ENCODE measurements around the gene ASB1. TPM values are rescaled to one million over a fixed set of nuclear protein-coding genes. Genes with fewer than 3 reads are reported as not detected.
A peak's percentile ranks its signal among the peaks of the same experiment; 100 is the strongest.

The ASB1 gene
- total and polyA plus RNA-seq, 9 of the 15 experiments (the other 6 are each of a cell fraction or from before 2014, with no cell fraction given) = 6.3 to 37.7 (median 23.9) TPM

- Histone ChIP-seq H3K27me3 (ENCODE audit: control insufficient read depth in 2 of 2, insufficient read depth in 2 of 2, low read length in 2 of 2) (no peaks in the 10 kb centered on the region), H3K9me1 (ENCODE audit: control insufficient read depth, insufficient read depth, low read length) (no peaks in the 10 kb centered on the region), H3K27ac (ENCODE audit: extremely low read depth, low read depth, low read length) (peak overlapping the region; percentile 96), H3K9me3 (replicated peaks; ENCODE audit: control insufficient read depth, insufficient read depth, low read depth, low read length) (no peaks in the 10 kb centered on the region), H3K4me3 (peak overlapping the region; percentile 73), H3K4me2 (ENCODE audit: insufficient read depth, low read length) (peak overlapping the region; percentile 96), H2AFZ (ENCODE audit: low read depth, low read length) (peak overlapping the region; percentile 87), H3K36me3 (ENCODE audit: control insufficient read depth, insufficient read depth, low read length) (peaks cover 21% of the 10 kb centered on the region), H3K9ac (ENCODE audit: insufficient read depth in 1 of 2, low read depth in 2 of 2, low read length in 2 of 2) (peak overlapping the region; percentile 91 to 98), H3K4me1 (replicated peaks in 1 of 2; ENCODE audit: control insufficient read depth in 2 of 2, insufficient read depth in 2 of 2, low read length in 2 of 2) (peaks cover 50 to 68% of the 10 kb centered on the region in 2 experiments), H4K20me1 (replicated peaks; ENCODE audit: control insufficient read depth, insufficient read depth, low read length) (no peaks in the 10 kb centered on the region), H3K79me2 (ENCODE audit: control insufficient read depth, insufficient read depth, low read length) (peaks cover 49% of the 10 kb centered on the region)
- peak; percentile 50 for ATAC-seq
- BruUV-seq (replicated peaks) = TSS peak; percentile 88
- DNase-seq (ENCODE audit: extremely low read depth in 1 of 4, low spot score in 3 of 4) = peak; percentile 42 to 80 (median 60)
- intact Hi-C loops (cut with micrococcal nuclease) = no loop called here
- in situ Hi-C loops (cut with MboI) = no loop called here
- ChIA-PET POLR2A (no interaction called here), CTCF (ENCODE audit: low intra/inter-chr PET ratio) (no interaction called here)
- WGBS (ENCODE audit: insufficient coverage, low coverage, missing lambda C conversion rate) = 0% methylated on average over 16 of the region's 24 CpGs
- peak; percentile 91 for FAIRE-seq
- TF ChIP-seq TAF7 (tag; IDR thresholded peaks at IDR 0.05) (no peak), FOXK2 (conservative IDR thresholded peaks at IDR 0.05 in 1 of 2, IDR thresholded peaks at IDR 0.05 in 1 of 2; ENCODE audit: low read depth in 2 of 2) (no peak), RBBP5 (IDR thresholded peaks at IDR 0.05; ENCODE audit: borderline replicate concordance, insufficient read depth, low read length, poor library complexity, severe bottlenecking) (peak; percentile 18), HMG20A (CRISPR knock-in tag; conservative IDR thresholded peaks at IDR 0.05) (no peak), HDAC6 (IDR thresholded peaks at IDR 0.05; ENCODE audit: low read depth, low read length) (no peak), ZNF3 (CRISPR knock-in tag; IDR thresholded peaks at IDR 0.05) (no peak), MGA (IDR thresholded peaks at IDR 0.05) (0 out of 2 replicates have a peak, but pooled peaks have one; percentile 21), ZBTB7A (IDR thresholded peaks at IDR 0.05; ENCODE audit: borderline replicate concordance, control insufficient read depth, low read depth, low read length) (peak; percentile 61; the same call in 1 of the 2 replicates), FOXA3 (CRISPR knock-in tag; conservative IDR thresholded peaks at IDR 0.05 in 1 of 2, IDR thresholded peaks at IDR 0.05 in 1 of 2) (peak in 1 of 2 experiments; percentile 43; a peak in 1 of 4 replicates), ZNF79 (CRISPR knock-in tag; IDR thresholded peaks at IDR 0.05; ENCODE audit: low read depth) (no peak), MCM7 (IDR thresholded peaks at IDR 0.05) (no peak)
Observed at GRCh38 chr2:238425979-238426567, 654 bp upstream of the ASB1 start.
